Gastrocnemius medialis (tissue), 4 donors: Measurements from ENCODE around the gene BICD2. TPM values are rescaled to one million over a fixed set of nuclear protein-coding genes. Genes with fewer than 3 reads are reported as not detected.

ENCODE experiments used
- ATAC-seq, 2 donors: fragments of 150-250 bp; one replicate each; pipeline ENCODE4 v1.9.1; 2016
- DNase-seq, 2 donors: peaks; one replicate each; pipeline ENCODE4 v3.0.0-alpha.2; 2019
- H3K27ac ChIP-seq, 4 donors: fragments of 200-600 bp; sonication (generic); 1 replicate in 1 of 4; 2 replicates in 3 of 4; pipeline ENCODE4 v1.5.1; 2016 to 2018; ENCODE audit warnings: mild to moderate bottlenecking in 2 of 4, moderate library complexity in 1 of 4
- H3K27me3 ChIP-seq, 3 donors: fragments of 200-600 bp; sonication (generic) in 2 of 3; 1 replicate in 1 of 3; 2 replicates in 2 of 3; pipeline versions ENCODE4 v1.5.1 to v1.6.0; 2016 to 2019; ENCODE audit warnings: mild to moderate bottlenecking in 1 of 3, moderate library complexity in 1 of 3
- H3K36me3 ChIP-seq, 2 donors: fragments of 200-600 bp; sonication (generic) in 1 of 2; one replicate each; pipeline ENCODE4 v1.5.1; 2017 to 2018
- H3K4me1 ChIP-seq, 2 donors: fragments of 200-600 bp; sonication (generic) in 1 of 2; one replicate each; pipeline ENCODE4 v1.5.1; 2016 to 2017; ENCODE audit warnings: mild to moderate bottlenecking in 2 of 2
- H3K4me3 ChIP-seq, 4 donors: fragments of 200-600 bp; sonication (generic) in 3 of 4; 1 replicate in 1 of 4; 2 replicates in 3 of 4; pipeline ENCODE4 v1.5.1; 2016 to 2019; ENCODE audit warnings: mild to moderate bottlenecking in 2 of 4
- H3K9me3 ChIP-seq, 3 donors: fragments of 200-600 bp; sonication (generic) in 2 of 3; 1 replicate in 1 of 3; 2 replicates in 2 of 3; pipeline ENCODE4 v1.5.1; 2016 to 2019
- POLR2A ChIP-seq, 2 donors: fragments of 450-650 bp; IDR thresholded peaks; one replicate each; pipeline ENCODE4 v1.6.1; 2017; ENCODE audit warnings: antibody characterized with exemption in 2 of 2, mild to moderate bottlenecking in 2 of 2, moderate library complexity in 2 of 2
- in situ Hi-C, 4 donors: fragments of 200-750 bp; cut with MboI; loops; one replicate each; pipeline versions ENCODE4 v1.15.0 to v1.8.0; 2017; ENCODE audit warnings: low sequenced_read_pairs in 4 of 4
- intact Hi-C: fragments of 100-400 bp; cut with DNase I; formaldehyde crosslinking; loops from one replicate; pipeline ENCODE4 v1.15.1; 2023; ENCODE audit warnings: low total_unique reads
- total RNA-seq, 4 donors: library from RNA; depleted of rRNA; stranded (reverse); fragments of >200 nt; gene quantifications; one replicate each; pipeline versions ENCODE4 v1.1.0 to v1.2.3, GENCODE V29; 2016
- TF ChIP-seq, protein P1 (sequence below), 5 experiments: fragments of 450-650 bp in 3 of 5; fragments of 200-600 bp in 2 of 5; sonication (generic) in 2 of 5; IDR thresholded peaks in 4 of 5; conservative IDR thresholded peaks in 1 of 5; 1 replicate in 4 of 5; 2 replicates in 1 of 5; pipeline ENCODE4 v1.5.1; 2016 to 2019; ENCODE audit warnings: antibody characterized with exemption in 5 of 5, mild to moderate bottlenecking in 3 of 5, moderate library complexity in 3 of 5

Gene BICD2
- total RNA-seq, 4 donors from 2014 or later, result 21.5 to 54.6 (median 38.7) TPM

DNA sequence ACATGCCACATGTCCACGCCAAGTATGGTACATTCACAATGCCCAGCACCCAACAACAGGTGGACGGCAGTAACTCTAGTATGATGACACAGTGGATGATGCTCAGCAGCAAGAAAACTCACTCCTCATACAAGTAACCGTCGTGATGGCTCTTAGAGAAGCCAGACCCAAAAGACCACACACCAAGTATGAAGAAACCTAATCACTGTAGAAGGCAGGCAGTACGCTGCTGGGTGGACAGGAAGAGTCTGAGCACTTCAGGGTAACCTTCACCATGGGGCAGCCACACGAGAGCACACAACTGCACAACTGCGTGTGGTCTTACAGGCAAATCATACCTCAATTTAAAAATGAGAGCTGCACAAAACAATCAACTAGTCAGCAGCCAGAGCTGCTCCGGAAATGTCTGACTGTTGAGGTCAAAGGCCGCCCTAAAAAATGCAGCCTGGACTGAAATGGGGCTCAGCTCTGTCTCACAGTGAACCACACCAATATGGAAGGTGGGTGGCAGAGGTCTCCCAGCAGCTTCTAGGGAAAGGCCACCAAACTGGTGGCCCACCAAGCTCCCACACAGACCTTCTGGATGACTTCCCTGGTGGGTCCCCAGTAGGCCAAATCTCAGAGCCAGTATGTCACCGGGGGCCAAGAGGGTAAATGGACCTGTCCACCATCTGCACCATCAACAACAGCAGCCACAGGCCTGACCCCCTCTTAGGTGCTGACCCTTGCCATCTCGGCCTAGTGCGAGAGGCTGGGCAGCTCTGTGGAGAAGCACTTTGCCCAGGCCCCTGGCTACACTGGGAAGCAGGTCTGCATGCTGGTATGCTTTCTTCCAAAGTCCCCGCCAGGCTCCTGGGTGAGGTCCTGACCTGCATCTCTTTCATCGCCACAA lies 17.8 kb downstream of the BICD2 start:
- H3K36me3 ChIP-seq, result no peaks in the 10 kb centered on the region
- H3K4me3 ChIP-seq, result no peak overlapping the region
- peaks cover 53 to 56% of the 10 kb centered on the region in 2 donors for H3K4me1 ChIP-seq
- peak; percentile 92 to 93 for ATAC-seq
- intact Hi-C loops, result no loop called here
- peak overlapping the region; percentile 37 to 61 (median 42) for H3K27ac ChIP-seq
- no peak for TF ChIP-seq POLR2A (IDR thresholded peaks at IDR 0.05)
- TF ChIP-seq, protein P1, sequence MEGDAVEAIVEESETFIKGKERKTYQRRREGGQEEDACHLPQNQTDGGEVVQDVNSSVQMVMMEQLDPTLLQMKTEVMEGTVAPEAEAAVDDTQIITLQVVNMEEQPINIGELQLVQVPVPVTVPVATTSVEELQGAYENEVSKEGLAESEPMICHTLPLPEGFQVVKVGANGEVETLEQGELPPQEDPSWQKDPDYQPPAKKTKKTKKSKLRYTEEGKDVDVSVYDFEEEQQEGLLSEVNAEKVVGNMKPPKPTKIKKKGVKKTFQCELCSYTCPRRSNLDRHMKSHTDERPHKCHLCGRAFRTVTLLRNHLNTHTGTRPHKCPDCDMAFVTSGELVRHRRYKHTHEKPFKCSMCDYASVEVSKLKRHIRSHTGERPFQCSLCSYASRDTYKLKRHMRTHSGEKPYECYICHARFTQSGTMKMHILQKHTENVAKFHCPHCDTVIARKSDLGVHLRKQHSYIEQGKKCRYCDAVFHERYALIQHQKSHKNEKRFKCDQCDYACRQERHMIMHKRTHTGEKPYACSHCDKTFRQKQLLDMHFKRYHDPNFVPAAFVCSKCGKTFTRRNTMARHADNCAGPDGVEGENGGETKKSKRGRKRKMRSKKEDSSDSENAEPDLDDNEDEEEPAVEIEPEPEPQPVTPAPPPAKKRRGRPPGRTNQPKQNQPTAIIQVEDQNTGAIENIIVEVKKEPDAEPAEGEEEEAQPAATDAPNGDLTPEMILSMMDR (IDR thresholded peaks at IDR 0.05 in 4 of 5, conservative IDR thresholded peaks at IDR 0.05 in 1 of 5), result no peak
- peak in 1 of 2 donors; percentile 50 for DNase-seq
- in situ Hi-C loops, result no loop called here
- no peaks in the 10 kb centered on the region for H3K27me3 ChIP-seq
- no peaks in the 10 kb centered on the region for H3K9me3 ChIP-seq

DNA sequence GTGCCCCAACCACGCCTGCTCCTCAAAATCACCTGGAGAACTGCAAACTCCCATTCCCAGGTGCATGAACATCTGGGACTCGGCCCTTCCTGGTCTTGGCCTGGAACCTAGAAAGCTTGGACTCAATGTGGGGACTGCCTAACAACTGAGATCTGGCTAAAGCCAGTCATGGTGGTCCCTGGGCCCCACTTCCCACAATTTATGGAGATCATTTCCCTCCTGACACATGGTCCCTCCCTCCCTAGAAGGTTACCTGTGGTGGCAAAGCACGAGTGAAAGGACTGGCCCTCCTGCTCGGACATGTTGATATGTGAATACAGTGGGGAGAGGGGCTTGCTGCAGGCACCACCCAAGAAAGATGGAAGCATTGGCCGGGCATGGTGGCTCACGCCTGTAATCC lies 18.8 kb downstream of the BICD2 start:
- Histone ChIP-seq H3K27ac (peak overlapping the region in 1 of 4 donors; percentile 61), H3K27me3 (no peaks in the 10 kb centered on the region), H3K36me3 (no peaks in the 10 kb centered on the region), H3K4me3 (no peak overlapping the region), H3K9me3 (no peaks in the 10 kb centered on the region), H3K4me1 (peaks cover 52 to 56% of the 10 kb centered on the region in 2 donors)
- DNase-seq (no peak), ATAC-seq (no peak)
- intact Hi-C loops (no loop called here), in situ Hi-C loops (no loop called here)
- TF ChIP-seq, protein P1 (IDR thresholded peaks at IDR 0.05 in 4 of 5, conservative IDR thresholded peaks at IDR 0.05 in 1 of 5), result no peak

DNA sequence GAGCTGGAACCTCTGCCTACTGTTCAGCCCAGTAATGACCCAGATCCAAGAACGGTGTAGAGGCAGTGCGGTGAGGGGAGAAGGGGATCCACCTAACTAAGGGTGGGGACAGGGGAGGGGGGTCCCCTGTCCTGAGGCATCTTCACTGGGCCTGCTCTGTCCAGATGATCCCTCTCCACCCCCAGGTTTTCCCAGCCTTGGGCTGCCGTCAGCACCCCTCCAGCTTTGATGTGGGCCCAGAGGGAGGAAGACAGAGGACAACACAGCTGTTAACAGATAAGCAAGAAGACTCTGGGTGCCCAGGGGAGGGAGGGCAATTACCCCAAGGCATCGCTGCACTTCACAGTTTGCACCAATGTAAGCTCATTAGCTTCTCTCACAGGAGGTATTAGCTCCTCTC lies 19.3 kb downstream of the BICD2 start:
- H3K27me3 ChIP-seq, result no peaks in the 10 kb centered on the region
- no peaks in the 10 kb centered on the region for H3K36me3 ChIP-seq
- DNase-seq, result no peak
- peaks cover 52 to 58% of the 10 kb centered on the region in 2 donors for H3K4me1 ChIP-seq
- ATAC-seq, result no peak
- no peak for TF ChIP-seq POLR2A (IDR thresholded peaks at IDR 0.05)
- TF ChIP-seq, protein P1 (IDR thresholded peaks at IDR 0.05 in 4 of 5, conservative IDR thresholded peaks at IDR 0.05 in 1 of 5), result no peak
- in situ Hi-C loops, result no loop called here
- H3K9me3 ChIP-seq, result no peaks in the 10 kb centered on the region
- H3K27ac ChIP-seq, result no peak overlapping the region
- intact Hi-C loops, result no loop called here
- no peak overlapping the region for H3K4me3 ChIP-seq

DNA sequence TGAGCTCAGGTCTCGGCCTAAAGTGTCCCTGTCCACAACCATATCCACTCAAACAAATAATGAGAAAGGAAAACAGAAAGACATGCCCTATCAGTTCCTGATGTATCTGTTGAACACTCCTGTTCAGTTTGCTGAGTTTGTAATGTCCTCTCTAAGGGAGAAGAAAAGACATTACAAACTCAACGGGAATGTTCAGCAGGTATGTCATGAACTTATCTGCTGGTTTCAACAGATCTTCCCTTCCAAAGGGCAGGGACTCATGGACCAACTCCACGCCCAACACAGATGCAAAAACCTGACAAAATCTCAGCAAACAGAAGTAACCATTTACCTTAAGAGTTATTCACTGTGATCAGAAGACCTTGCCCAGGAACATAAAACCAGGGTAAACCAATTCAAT lies 23.7 kb downstream of the BICD2 start:
- DNase-seq (no peak), ATAC-seq (no peak)
- intact Hi-C loops, result no loop called here
- Histone ChIP-seq H3K9me3 (no peaks in the 10 kb centered on the region), H3K4me3 (peak overlapping the region in 1 of 4 donors; percentile 5), H3K4me1 (peaks cover 40 to 55% of the 10 kb centered on the region in 2 donors), H3K27me3 (no peaks in the 10 kb centered on the region), H3K36me3 (no peaks in the 10 kb centered on the region), H3K27ac (peak overlapping the region in 2 of 4 donors; percentile 29 to 30)
- no peak for TF ChIP-seq POLR2A (IDR thresholded peaks at IDR 0.05)
- TF ChIP-seq, protein P1 (IDR thresholded peaks at IDR 0.05 in 4 of 5, conservative IDR thresholded peaks at IDR 0.05 in 1 of 5), result no peak
- in situ Hi-C loops, result no loop called here
